ENCODE data around the gene TBCB.
A peak's percentile ranks its signal among the peaks of the same experiment; 100 is the strongest.
"Not testable (repeated sequence)": the region's sequence is repeated elsewhere in the genome, so short reads cannot be mapped to it uniquely, and the experiment has no call there.

Gene TBCB

GRCh38 chr19:36115453-36116343 is at the start of gene TBCB:
Gene TBCB, plus strand, starts transcription at chr19:36115468. Its CDS starts 93 bp downstream, at chr19:36115561.
- DNase-seq (ENCODE audit: low read depth, low spot score): peak; percentile 53

- DNase-seq (ENCODE audit: low read depth, low spot score): no peak
Measured at GRCh38 chr19:36067681-36068080, 47.6 kb upstream of the TBCB start.

GRCh38 chr19:36068810-36069499 is 46.3 kb upstream of the TBCB start:
- DNase-seq (ENCODE audit: low read depth, low spot score): not testable (repeated sequence)

GRCh38 chr19:36072081-36072480 is 43.2 kb upstream of the TBCB start:
- DNase-seq (ENCODE audit: low read depth, low spot score): no peak

- DNase-seq (ENCODE audit: low read depth, low spot score): no peak
Measured at GRCh38 chr19:36073121-36073876, 42.0 kb upstream of the TBCB start.

- no peak for DNase-seq (ENCODE audit: low read depth, low spot score)
Measured at GRCh38 chr19:36079389-36079945, 35.8 kb upstream of the TBCB start.

GRCh38 chr19:36081385-36081784 is 33.9 kb upstream of the TBCB start:
- no peak for DNase-seq (ENCODE audit: low read depth, low spot score)

- DNase-seq (ENCODE audit: low read depth, low spot score): no peak
Measured at GRCh38 chr19:36081894-36082293, 33.4 kb upstream of the TBCB start.

GRCh38 chr19:36082916-36083315 is 32.4 kb upstream of the TBCB start:
- DNase-seq (ENCODE audit: low read depth, low spot score): no peak

- DNase-seq (ENCODE audit: low read depth, low spot score): no peak
Measured at GRCh38 chr19:36084231-36085009, 30.8 kb upstream of the TBCB start.

- DNase-seq (ENCODE audit: low read depth, low spot score): no peak
Measured at GRCh38 chr19:36086326-36086725, 28.9 kb upstream of the TBCB start.

GRCh38 chr19:36089847-36090246 is 25.4 kb upstream of the TBCB start:
- DNase-seq (ENCODE audit: low read depth, low spot score): no peak

GRCh38 chr19:36090910-36091695 is 24.2 kb upstream of the TBCB start:
- no peak for DNase-seq (ENCODE audit: low read depth, low spot score)

- DNase-seq (ENCODE audit: low read depth, low spot score): no peak
Measured at GRCh38 chr19:36092566-36092965, 22.7 kb upstream of the TBCB start.

GRCh38 chr19:36093146-36093662 is 22.1 kb upstream of the TBCB start:
- no peak for DNase-seq (ENCODE audit: low read depth, low spot score)

- no peak for DNase-seq (ENCODE audit: low read depth, low spot score)
Measured at GRCh38 chr19:36093687-36094086, 21.6 kb upstream of the TBCB start.

GRCh38 chr19:36097036-36097435 is 18.2 kb upstream of the TBCB start:
- DNase-seq (ENCODE audit: low read depth, low spot score): no peak

GRCh38 chr19:36099166-36099785 is 16.0 kb upstream of the TBCB start:
- DNase-seq (ENCODE audit: low read depth, low spot score): no peak

GRCh38 chr19:36100476-36100875 is 14.8 kb upstream of the TBCB start:
- no peak for DNase-seq (ENCODE audit: low read depth, low spot score)
